AG04450 (cell line): ENCODE measurements around the gene PAK5. TPM values are rescaled to one million over a fixed set of nuclear protein-coding genes. Genes with fewer than 3 reads are reported as not detected.

Experiments
- CTCF ChIA-PET: fragments of 300-600, 350-600 bp; formaldehyde crosslinking; extraction: SDS; loops from one replicate; lab custom pipeline; 2022; ENCODE audit warnings: antibody characterized with exemption, inconsistent platforms; lab: Charles Lee
- POLR2A ChIA-PET: fragments of 350-600 bp; formaldehyde crosslinking; extraction: SDS; loops from one replicate; lab custom pipeline; 2021; ENCODE audit warnings: antibody characterized with exemption, inconsistent platforms; lab: Yijun Ruan, JAX
- DNase-seq: peaks from one replicate; pipeline ENCODE4 v3.0.0-alpha.2; 2011; ENCODE audit warnings: low read depth, low spot score
- H3K27ac ChIP-seq: one replicate; pipeline ENCODE4 v1.5.1; 2012; ENCODE audit warnings: low read depth, low read length, control low read depth
- H3K27me3 ChIP-seq: one replicate; pipeline ENCODE4 v1.6.0; 2012; ENCODE audit warnings: low read length; ENCODE audit not compliant: control insufficient read depth, insufficient read depth
- H3K4me3 ChIP-seq: 2 replicates; pipeline ENCODE4 v1.5.1; 2011; ENCODE audit warnings: mild to moderate bottlenecking, low read depth, low read length, control low read depth
- H3K9me3 ChIP-seq: 2 replicates; pipeline ENCODE4 v1.5.1; 2012; ENCODE audit warnings: low read length; ENCODE audit not compliant: control insufficient read depth, insufficient read depth
- polyA plus RNA-seq: library from polyadenylated mRNA; depleted of rRNA; stranded (reverse); fragments of >200 nt; gene quantifications from 2 replicates; pipeline ENCODE4 v1.2.3, GENCODE V29; 2011
- TF ChIP-seq, protein P1 (sequence below): IDR thresholded peaks from 2 replicates; pipeline ENCODE4 v1.5.1; 2011; ENCODE audit warnings: low read depth, low read length, control low read depth, inconsistent platforms

Gene PAK5
- polyA plus RNA-seq, 1 experiment = not detected

DNA sequence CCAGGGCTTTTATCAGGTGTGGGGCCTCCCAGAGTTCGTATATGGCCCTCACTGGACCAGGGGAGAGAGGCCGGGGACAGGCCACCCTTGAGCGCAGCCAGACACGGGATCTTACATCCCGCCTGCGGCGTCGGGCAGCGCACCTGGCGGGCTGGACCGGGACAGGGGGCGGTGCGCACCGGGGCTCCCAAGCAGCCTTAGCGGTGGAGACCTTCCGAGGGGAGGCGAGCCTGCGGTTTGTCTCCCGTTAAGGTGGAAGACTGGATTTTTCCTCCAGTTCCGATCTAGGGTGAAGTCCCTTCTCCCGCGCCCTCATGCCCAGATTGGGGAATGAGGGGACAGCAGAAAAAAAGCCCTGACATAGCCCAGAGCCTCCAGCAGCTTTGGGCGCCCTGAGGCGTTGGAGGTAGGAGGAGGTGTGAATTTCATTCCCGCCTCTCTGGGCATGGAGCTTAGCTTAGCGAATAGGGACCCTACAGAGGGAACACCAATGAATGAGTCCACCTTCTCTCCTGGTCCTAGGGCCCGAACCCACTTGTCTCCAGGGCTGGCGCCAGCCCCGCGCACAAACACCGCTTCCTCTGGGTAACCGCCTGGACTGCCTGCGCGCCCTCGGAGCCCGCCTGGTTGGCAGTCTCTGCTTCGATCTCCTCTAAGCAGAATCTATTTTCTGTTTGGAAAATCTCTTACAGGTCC is 331.2 kb downstream of the PAK5 start:
- ChIA-PET POLR2A (no interaction called here), CTCF (no interaction called here)
- no peak for DNase-seq
- TF ChIP-seq, protein P1, sequence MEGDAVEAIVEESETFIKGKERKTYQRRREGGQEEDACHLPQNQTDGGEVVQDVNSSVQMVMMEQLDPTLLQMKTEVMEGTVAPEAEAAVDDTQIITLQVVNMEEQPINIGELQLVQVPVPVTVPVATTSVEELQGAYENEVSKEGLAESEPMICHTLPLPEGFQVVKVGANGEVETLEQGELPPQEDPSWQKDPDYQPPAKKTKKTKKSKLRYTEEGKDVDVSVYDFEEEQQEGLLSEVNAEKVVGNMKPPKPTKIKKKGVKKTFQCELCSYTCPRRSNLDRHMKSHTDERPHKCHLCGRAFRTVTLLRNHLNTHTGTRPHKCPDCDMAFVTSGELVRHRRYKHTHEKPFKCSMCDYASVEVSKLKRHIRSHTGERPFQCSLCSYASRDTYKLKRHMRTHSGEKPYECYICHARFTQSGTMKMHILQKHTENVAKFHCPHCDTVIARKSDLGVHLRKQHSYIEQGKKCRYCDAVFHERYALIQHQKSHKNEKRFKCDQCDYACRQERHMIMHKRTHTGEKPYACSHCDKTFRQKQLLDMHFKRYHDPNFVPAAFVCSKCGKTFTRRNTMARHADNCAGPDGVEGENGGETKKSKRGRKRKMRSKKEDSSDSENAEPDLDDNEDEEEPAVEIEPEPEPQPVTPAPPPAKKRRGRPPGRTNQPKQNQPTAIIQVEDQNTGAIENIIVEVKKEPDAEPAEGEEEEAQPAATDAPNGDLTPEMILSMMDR = no peak
- H3K27me3 ChIP-seq = peaks cover 57% of the 10 kb centered on the region
- H3K4me3 ChIP-seq = no peak overlapping the region
- H3K27ac ChIP-seq = no peak overlapping the region
- peaks cover 11% of the 10 kb centered on the region; the same call in 1 of the 2 replicates for H3K9me3 ChIP-seq

DNA sequence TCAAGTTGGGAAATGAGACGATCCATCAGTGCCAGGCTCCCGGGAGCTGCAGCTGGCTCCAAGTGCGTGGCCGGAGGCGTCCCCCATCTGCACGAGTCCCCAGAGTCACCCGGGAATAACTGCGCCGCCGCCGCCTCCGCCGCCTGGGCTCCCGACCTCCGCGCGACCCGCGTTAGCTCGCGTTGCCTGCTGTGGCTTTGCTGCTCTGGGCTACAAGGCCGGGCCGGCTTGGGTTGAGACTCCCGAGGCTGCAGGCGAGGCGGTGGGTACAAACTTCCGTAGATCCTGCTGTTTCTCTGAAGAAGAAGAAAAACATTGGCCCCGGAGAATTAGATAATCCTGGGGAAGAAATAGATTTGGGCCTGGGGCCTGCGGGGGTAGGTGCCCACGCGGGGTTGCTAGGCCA is 331.9 kb downstream of the PAK5 start:
- no peak for DNase-seq
- Histone ChIP-seq H3K27me3 (peaks cover 57% of the 10 kb centered on the region), H3K9me3 (peaks cover 11% of the 10 kb centered on the region; the same call in 1 of the 2 replicates), H3K4me3 (no peak overlapping the region), H3K27ac (no peak overlapping the region)
- TF ChIP-seq, protein P1 = no peak
- CTCF ChIA-PET = no interaction called here
- POLR2A ChIA-PET = no interaction called here

DNA sequence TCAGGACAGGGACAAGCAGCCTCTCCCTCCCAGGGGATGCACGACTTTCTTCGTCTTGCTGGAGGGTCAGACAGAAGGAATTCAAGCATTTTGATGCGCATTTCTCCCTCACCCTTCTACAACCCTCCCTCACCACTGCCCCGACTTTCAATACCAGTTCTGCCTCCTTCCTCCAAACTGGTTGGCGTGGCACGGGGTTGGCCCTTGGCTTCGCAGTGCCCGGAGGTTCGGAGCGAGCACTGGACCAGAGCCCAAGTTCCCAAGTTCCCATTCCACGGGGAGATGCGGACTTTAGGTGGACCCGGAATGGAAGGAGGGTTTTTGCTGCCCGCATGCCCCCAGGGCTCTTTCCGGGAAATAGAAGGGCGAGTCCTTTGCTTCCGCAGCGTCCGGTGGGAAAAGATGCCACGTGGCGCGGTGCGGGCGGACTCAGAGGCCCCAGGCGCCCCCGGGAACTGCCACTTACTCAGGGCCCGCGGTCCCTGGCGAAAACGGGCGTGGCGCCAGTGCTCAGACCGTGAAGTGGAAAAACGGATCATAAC is 332.5 kb downstream of the PAK5 start:
- H3K27me3 ChIP-seq = peaks cover 52% of the 10 kb centered on the region
- ChIA-PET POLR2A (no interaction called here), CTCF (interaction anchor here (0.6 kb wide), 1 partner anchor 111 kb away, joined by 4 read pairs; no protein-coding TSS in a partner anchor)
- H3K4me3 ChIP-seq = no peak overlapping the region
- no peak overlapping the region for H3K27ac ChIP-seq
- no peak for DNase-seq
- peaks cover 11% of the 10 kb centered on the region; the same call in 1 of the 2 replicates for H3K9me3 ChIP-seq
- TF ChIP-seq, protein P1 = no peak

DNA sequence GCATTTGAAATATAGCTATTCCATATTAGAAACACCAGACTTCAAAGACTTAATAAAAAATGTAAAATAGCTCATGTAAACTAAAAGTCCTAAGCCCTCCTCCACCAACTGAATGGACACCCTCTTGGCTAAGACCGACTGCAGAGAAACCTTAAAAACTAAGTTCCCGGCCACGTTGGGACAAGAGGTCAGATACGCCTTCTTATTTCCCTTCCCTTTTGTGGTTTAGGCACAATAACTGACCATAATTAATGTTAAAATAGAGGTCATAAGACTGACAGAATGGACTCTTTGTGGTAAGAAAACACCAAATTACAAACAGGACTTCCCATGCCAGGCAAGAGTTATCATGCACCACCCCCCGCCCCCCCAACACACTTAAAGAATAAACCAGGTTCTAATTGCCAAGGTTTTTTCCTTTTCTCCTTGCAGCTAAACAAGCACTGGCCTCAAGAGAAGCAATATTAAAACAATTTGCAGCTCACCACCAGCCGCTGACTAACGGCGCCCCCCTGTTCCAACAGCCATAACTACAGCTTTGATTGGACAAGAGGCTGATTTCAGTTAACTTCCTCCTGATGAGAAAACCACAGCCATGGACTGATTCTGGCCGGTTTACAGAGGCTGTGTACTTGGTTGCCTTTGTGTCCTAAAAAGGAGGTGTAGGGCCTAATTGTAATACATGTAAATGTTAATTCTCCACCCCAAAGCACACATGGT is 335.2 kb downstream of the PAK5 start:
- Histone ChIP-seq H3K4me3 (no peak overlapping the region), H3K9me3 (peaks cover 11% of the 10 kb centered on the region; the same call in 1 of the 2 replicates), H3K27me3 (peaks cover 37% of the 10 kb centered on the region), H3K27ac (no peak overlapping the region)
- ChIA-PET CTCF (interaction anchor here (0.6 to 1.5 kb wide), 5 partner anchors 33 to 1567 kb away, joined by 3 to 7 read pairs (median 5); no protein-coding TSS in a partner anchor), POLR2A (no interaction called here)
- no peak for DNase-seq
- TF ChIP-seq, protein P1 = no peak
